HepG2 (cell line): Measurements from ENCODE around the gene NGDN.

ENCODE experiments used
- CTCF ChIP-seq: sonication (generic); formaldehyde crosslinking; IDR thresholded peaks from 2 replicates; pipeline ENCODE4 v1.5.0; 2020; ENCODE audit warnings: mild to moderate bottlenecking, missing genetic modification reagents, moderate library complexity
- EP300 ChIP-seq, 3 experiments: sonication (generic) in 1 of 3; formaldehyde crosslinking in 1 of 3; IDR thresholded peaks; 2 replicates each; pipeline versions ENCODE4 v1.5.1 to v1.6.1; 2011 to 2020; ENCODE audit warnings: low read depth in 2 of 3, low read length in 2 of 3, borderline replicate concordance in 1 of 3, improper control_type of control experiment in 1 of 3, mild to moderate bottlenecking in 1 of 3, missing genetic modification reagents in 1 of 3, moderate library complexity in 1 of 3
- MYC ChIP-seq: sonication (generic); formaldehyde crosslinking; IDR thresholded peaks from 2 replicates; pipeline ENCODE4 v1.9.0; 2021; ENCODE audit warnings: missing genetic modification reagents, borderline replicate concordance
- SAFB2 ChIP-seq: sonication (generic); formaldehyde crosslinking; IDR thresholded peaks from 2 replicates; pipeline ENCODE4 v1.5.1; 2020; ENCODE audit warnings: missing genetic modification reagents, low read depth, mild to moderate bottlenecking, borderline replicate concordance
- SNRNP70 ChIP-seq: fragments of 200-400 bp; formaldehyde crosslinking; IDR thresholded peaks from 2 replicates; pipeline ENCODE4 v1.6.1; 2017; ENCODE audit warnings: mild to moderate bottlenecking, low read depth, low read length, moderate library complexity
- ZNF264 ChIP-seq: sonication (generic); formaldehyde crosslinking; IDR thresholded peaks from 2 replicates; pipeline ENCODE4 v1.4.0; 2020; ENCODE audit warnings: missing genetic modification reagents

- TF ChIP-seq CTCF, result no peak
- no peak for TF ChIP-seq ZNF264 (CRISPR knock-in tag)
- TF ChIP-seq SNRNP70, result no peak
- no peak for TF ChIP-seq MYC (CRISPR knock-in tag)
- TF ChIP-seq SAFB2 (CRISPR knock-in tag), result no peak
- no peak for TF ChIP-seq EP300 (IDR thresholded peaks at IDR 0.05; ENCODE audit: low read depth in 2 of 2, low read length in 2 of 2)
- no peak for TF ChIP-seq EP300 (CRISPR knock-in tag; IDR thresholded peaks at IDR 0.05; ENCODE audit: borderline replicate concordance)
Measured at GRCh38 chr14:23468704-23469126, 788 bp upstream of the NGDN start.
